Mesangial cell (primary cell): ENCODE results near the gene OR4M2. TPM values are rescaled to one million over a fixed set of nuclear protein-coding genes. Genes with fewer than 3 reads are reported as not detected.

Source experiments
- total RNA-seq: library from RNA; depleted of rRNA; stranded (reverse); fragments of >200 nt; gene quantifications from 2 replicates; pipeline ENCODE4 v1.2.3, GENCODE V29; 2015

The OR4M2 gene, protein sequence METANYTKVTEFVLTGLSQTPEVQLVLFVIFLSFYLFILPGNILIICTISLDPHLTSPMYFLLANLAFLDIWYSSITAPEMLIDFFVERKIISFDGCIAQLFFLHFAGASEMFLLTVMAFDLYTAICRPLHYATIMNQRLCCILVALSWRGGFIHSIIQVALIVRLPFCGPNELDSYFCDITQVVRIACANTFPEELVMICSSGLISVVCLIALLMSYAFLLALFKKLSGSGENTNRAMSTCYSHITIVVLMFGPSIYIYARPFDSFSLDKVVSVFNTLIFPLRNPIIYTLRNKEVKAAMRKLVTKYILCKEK
- not detected in 2 replicates for total RNA-seq

GRCh38 chr15:22080227-22080626, at the start of gene OR4M2:
Gene OR4M2, plus strand, starts transcription at chr15:22080527. Its CDS starts 98 bp downstream, at chr15:22080625.

Other genes starting within 250 kb of the OR4M2 start
- not detected in 2 replicates for gene POTEB, start 202.8 kb upstream of the OR4M2 start, total RNA-seq